Astrocyte of the cerebellum (primary cell): ENCODE measurements around the gene WWOX.

Experiments
- DNase-seq: peaks from one replicate; pipeline ENCODE4 v3.0.0-alpha.2; 2011; ENCODE audit warnings: low read depth
- H3K4me3 ChIP-seq: 2 replicates; pipeline ENCODE4 v1.5.1; 2011; ENCODE audit warnings: mild to moderate bottlenecking, low read depth, low read length, moderate library complexity
- in situ Hi-C: cut with HindIII; loops from 2 replicates; pipeline ENCODE4 v1.10.0; 2017; ENCODE audit warnings: low sequenced_read_pairs
- TF ChIP-seq, protein P1 (sequence below): IDR thresholded peaks from 2 replicates; pipeline ENCODE4 v1.5.1; 2012; ENCODE audit warnings: low read length, low read depth, moderate library complexity, mild to moderate bottlenecking; ENCODE audit errors: missing control alignments

Gene WWOX

DNA sequence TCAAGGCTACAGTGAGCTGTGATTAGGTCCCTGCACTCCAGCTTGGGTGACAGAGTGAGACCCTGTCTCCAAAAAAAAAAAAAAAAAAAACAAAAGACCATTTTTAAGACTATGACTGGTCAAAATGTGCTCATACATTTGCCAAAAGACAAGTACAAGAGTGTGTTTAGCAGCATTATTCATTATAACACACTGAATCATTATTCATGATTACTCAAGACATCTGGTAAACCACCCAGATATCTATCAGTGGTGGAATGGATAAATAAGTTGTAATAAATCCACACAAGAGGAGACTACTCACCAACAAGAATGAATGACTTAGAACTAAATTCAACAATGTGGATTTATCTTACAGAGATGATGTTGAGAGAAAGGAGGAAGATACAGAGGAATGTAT is 784.8 kb downstream of the WWOX start:
- in situ Hi-C loops: no loop called here
- no peak for DNase-seq
- TF ChIP-seq, protein P1, sequence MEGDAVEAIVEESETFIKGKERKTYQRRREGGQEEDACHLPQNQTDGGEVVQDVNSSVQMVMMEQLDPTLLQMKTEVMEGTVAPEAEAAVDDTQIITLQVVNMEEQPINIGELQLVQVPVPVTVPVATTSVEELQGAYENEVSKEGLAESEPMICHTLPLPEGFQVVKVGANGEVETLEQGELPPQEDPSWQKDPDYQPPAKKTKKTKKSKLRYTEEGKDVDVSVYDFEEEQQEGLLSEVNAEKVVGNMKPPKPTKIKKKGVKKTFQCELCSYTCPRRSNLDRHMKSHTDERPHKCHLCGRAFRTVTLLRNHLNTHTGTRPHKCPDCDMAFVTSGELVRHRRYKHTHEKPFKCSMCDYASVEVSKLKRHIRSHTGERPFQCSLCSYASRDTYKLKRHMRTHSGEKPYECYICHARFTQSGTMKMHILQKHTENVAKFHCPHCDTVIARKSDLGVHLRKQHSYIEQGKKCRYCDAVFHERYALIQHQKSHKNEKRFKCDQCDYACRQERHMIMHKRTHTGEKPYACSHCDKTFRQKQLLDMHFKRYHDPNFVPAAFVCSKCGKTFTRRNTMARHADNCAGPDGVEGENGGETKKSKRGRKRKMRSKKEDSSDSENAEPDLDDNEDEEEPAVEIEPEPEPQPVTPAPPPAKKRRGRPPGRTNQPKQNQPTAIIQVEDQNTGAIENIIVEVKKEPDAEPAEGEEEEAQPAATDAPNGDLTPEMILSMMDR: no peak
- H3K4me3 ChIP-seq: no peak overlapping the region

DNA sequence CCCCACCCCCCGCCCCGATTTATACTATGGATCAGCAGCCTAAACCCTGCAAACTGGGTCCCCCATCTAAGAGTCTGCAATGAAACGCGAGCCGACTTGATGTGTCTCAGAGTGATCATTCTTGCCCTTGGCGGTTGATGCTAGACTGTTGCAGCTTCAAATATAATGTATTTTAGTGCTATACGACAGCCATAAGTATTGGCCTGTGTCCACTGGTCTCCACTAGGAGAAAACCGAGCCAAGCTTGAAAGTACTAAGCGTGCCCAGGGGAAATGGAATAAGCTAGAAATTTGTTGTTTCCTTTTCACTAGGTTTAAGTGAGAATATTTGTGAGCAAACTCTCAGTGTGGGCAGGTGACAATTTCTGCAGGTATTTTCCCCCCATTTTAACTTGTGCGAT is 789.9 kb downstream of the WWOX start:
- H3K4me3 ChIP-seq: no peak overlapping the region
- in situ Hi-C loops: no loop called here
- no peak for DNase-seq
- TF ChIP-seq, protein P1: no peak

DNA sequence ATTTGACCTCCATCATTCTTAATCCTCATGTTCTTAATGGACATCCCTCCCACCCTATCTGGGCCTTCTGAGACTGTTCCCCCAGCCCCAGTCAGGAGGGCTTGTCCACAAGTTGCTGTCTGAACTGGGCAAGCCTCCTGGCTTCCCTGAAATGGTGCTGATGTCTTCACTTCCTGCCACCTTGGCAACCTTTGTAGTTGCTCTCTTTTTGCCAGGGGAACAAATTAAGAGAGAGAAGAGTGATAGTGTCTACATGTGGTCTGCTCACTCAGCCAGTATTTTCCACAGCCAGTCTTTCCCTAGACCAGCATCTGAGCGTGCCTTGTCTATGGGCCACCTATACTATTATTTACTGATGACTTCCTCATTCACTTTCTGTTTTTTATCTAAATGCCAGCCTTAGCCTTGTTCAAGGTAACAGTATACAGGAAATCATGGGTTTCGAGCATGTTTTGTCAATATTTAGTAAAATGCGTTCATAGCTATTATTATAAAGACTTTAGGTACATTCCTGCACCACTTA is 791.0 kb downstream of the WWOX start:
- no peak for DNase-seq
- H3K4me3 ChIP-seq: no peak overlapping the region
- TF ChIP-seq, protein P1: no peak
- in situ Hi-C loops: no loop called here

DNA sequence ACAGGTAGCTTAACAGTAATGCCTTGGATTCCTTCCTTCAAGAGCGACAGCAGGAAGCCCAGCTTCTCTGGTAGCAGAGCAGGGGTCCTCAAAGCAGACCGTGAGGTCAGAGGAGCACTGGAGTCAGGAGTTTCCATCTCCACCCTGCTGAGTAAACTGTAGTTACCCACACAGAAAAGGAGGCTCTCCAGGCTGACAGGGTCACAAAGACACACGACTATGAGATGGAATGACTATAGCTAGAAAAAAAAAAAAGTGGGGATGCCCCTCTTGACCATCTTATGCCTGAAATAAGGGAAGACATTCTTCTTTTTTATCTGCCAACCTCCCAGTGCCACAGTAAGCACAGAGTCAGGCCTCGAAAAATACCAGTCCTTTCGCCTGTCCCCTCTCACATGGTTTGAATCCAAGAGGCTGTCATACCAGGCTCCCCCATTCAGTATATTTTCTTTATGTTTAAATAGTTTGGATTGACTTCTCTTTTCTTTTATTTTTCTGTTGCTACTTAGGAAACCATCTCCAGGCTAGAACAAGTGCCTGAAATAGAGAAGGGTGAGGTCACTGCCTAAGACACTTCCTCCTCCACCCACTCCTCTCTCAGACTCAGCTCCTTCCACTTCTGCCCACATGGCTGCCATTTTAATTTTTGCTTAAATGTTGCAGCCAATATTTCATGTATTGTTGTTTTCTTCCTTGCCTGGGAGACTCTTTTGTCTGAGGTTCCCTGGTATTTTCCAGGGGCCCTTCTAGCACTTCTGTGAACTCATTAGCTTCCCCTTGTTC is 793.7 kb downstream of the WWOX start:
- no peak for DNase-seq
- TF ChIP-seq, protein P1: no peak
- H3K4me3 ChIP-seq: no peak overlapping the region
- in situ Hi-C loops: no loop called here

DNA sequence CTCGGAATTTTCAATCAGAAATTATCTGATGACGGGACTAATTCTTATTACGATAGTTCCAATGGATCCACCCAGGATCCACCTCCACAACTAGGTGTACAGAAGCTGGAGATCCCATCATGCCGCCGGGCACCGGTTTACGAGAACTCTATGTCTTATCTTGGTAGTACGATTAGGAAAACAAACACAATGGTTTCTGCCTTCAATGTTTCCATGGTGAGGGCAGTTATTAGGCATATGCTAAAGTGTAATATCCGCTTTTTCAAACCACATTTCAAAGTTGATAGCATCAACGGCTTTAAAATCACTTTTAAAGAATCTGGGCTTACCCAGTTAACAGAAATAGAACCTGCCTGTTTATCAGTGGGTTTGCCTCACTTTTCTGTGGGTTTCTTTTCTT is 795.4 kb downstream of the WWOX start:
- no peak overlapping the region for H3K4me3 ChIP-seq
- TF ChIP-seq, protein P1: no peak
- no peak for DNase-seq
- in situ Hi-C loops: no loop called here

DNA sequence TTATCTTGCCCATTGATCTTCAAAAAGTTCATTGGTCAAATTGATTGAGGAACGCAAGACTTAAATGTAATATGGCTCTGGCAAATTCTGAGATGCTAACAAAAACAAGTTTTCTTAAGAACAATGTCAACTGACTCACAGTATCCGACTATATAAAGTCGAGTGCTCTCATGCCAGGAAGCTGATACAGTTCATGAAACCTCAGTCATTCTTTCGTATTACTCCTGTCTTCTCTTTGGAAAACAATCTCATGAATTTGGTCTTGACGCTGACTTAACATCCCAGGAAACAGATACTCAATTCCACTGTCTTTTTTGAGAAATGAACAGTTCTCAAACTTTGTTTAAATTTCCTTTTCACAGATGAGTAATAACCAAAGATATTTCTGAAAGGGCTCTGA is 796.2 kb downstream of the WWOX start:
- in situ Hi-C loops: no loop called here
- TF ChIP-seq, protein P1: no peak
- H3K4me3 ChIP-seq: no peak overlapping the region
- no peak for DNase-seq
